HG02763 (cell line): ENCODE results near the gene NOL3.

ENCODE experiments used
- ATAC-seq: cut with Tn5 transposase; IDR thresholded peaks from one replicate; pipeline ENCODE4 v1.9.1; 2021; ENCODE audit warnings: mild to moderate bottlenecking, moderate library complexity; ENCODE audit not compliant: unreplicated experiment

The NOL3 gene

DNA sequence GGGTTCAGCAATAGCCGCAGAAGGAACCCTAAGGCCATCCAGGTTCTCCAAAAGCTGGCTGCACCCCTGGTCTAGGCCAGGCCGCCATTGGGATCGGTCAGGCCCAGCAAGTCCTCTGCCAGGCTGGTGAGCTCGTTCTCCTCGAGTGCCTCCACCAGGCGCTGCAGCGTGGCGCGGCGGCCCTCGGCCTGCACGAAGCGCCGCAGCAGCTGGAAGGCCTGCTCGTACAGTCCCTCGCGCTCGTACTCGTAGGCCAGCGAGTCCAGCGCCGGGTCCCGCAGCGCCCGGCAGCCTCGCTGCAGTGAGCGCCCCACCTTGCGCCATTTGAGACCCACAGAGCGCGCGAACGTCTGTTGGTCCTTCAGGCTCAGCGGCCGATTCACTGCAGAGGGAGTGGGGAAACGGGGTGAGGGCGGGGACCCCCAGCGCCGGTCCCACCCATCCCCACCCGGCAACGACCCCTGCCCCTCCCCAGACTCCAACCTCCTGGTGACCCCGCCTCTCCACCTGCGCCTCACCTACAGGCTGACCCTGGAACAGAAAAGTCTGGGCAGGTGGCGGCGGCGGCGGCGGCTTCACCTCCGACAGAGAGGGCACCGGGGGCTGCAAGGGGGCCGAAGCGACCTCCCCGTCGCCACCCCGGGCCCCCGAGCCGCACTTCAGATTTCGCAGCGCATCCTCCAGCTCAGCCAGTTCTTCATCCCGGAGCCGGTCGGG lies 15.6 kb upstream of the NOL3 start:
- no peak for ATAC-seq

GRCh38 chr16:67155295-67156142 lies 14.8 kb upstream of the NOL3 start:
- no peak for ATAC-seq

DNA sequence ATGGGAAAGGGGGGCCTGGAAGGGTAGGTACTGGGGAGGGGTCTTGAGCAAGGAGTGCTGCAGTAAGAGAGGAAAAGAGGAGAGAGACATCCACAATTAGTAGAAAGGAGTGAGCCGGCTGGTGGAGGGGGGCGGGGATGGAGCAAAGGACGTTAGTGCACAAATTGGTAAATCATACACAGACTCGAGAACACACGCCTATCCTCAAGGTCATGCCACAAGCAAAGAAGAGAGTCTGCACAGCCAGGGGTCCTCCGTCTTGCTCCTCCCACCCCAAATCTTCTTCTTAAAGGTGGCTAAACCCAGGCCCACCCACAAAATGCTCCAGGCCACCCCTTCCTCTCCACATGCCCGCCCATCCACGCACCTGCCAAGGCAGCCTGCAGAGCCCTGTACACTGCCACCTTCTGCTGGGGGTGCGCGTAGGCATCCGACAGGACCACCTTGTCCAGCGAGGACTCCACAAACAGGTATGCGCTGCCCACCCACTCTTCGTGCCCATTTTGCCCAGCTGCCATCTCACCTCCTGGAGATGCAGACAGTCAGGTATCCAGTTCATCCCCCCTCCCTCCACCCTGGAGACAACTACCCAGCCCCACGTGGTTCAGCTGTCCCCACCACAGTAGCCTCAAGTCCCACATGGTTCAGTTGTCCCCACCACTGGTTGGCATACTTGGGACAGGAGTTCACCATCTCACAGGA lies 14.0 kb upstream of the NOL3 start:
- no peak for ATAC-seq

GRCh38 chr16:67157106-67157748 lies 13.1 kb upstream of the NOL3 start:
- ATAC-seq: no peak

DNA sequence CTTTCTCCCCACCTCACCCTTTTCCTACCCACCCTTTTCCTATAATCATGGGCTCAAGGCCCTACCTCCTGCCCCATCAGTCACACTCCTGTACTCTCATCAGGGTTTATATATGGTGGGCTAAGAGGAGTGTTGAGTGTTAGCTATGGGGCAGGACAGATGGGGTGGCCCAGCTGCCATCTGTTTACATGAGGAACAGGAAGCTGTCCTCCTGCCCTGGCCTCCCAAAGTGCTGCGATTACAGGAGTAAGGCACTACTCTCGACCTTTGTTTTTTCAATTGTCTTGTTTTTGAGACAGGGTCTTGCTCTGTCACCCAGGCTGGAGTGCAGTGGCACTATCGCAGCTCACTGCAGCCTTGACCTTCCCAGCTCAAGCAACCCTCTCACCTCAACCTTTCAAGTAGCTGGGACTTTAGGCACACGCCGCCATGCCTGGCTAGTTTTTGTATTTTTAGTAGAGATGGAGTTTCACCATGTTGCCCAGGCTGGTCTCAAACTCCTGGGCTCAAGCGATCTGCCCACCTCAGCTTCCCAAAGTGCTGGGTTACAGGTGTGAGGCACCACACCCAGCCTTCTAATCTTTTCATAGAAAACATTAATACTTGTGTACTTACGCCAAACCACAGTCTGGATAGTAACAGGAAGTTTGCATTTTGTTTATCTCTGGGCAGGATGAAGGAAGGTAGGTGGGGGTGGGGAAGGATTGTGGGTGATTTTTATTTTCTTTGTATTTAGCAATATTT lies 12.3 kb upstream of the NOL3 start:
- ATAC-seq: no peak

- peak; percentile 32 for ATAC-seq
Measured at GRCh38 chr16:67158637-67159600, 11.4 kb upstream of the NOL3 start.

DNA sequence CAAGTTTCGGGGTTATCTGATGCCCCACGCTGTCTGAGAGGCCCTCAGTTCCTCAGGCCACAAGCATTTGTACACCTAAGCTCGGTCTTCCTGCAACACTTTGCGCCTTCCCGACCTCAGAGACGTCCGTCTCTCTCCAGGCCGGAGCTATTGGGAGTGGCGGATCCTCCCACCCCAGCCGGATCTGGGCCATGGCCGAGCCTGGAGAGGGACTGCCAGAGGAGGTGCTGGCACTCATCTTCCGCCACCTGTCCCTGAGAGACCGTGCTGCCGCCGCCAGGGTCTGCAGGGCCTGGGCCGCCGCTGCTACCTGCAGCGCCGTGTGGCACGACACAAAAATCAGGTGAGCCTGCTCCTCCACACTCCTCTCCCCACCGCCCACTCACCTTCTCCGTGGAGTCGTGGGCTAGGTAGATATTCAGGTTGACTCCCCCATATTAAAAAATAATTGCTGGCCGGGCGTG lies 8.7 kb upstream of the NOL3 start:
- no peak for ATAC-seq

DNA sequence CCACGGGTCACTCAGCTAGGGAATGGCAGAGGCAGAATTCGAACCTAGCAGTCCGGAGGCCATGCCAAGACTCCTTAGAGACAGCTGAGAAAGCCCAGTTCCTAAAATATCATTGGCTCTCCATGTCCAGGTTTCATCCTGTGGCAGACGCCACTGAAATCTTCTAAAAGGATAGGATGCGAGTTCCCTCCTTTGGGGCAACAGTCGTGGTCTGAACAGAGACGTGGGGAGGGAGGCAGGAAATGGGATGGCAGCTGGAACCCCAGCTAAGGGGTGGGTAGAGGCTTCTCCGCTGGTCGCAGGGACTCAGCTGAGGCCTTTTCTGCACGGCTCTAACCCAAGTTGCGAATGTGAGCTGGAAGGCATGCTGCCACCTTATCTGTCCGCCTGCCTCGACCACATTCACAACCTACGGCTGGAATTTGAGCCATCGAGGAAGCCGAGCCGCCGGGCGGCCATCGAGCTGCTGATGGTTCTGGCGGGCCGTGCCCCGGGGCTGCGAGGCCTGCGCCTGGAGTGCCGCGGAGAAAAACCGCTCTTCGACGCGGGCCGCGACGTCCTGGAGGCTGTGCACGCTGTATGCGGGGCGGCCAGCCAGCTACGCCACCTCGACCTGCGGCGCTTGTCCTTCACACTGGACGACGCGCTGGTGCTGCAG lies 7.7 kb upstream of the NOL3 start:
- no peak for ATAC-seq

GRCh38 chr16:67163164-67163998 lies 7.0 kb upstream of the NOL3 start:
- ATAC-seq: no peak

- no peak for ATAC-seq
Measured at GRCh38 chr16:67163999-67164558, 6.3 kb upstream of the NOL3 start.

- no peak for ATAC-seq
Measured at GRCh38 chr16:67164599-67165061, 5.7 kb upstream of the NOL3 start, which contains the start of gene HSF4. Gene HSF4 (plus strand): TSS chr16:67164745. CDS start chr16:67164812, 67 bp downstream.

- no peak for ATAC-seq
Measured at GRCh38 chr16:67165121-67166078, 4.9 kb upstream of the NOL3 start.

GRCh38 chr16:67166110-67166547 lies 4.2 kb upstream of the NOL3 start:
- ATAC-seq: no peak

DNA sequence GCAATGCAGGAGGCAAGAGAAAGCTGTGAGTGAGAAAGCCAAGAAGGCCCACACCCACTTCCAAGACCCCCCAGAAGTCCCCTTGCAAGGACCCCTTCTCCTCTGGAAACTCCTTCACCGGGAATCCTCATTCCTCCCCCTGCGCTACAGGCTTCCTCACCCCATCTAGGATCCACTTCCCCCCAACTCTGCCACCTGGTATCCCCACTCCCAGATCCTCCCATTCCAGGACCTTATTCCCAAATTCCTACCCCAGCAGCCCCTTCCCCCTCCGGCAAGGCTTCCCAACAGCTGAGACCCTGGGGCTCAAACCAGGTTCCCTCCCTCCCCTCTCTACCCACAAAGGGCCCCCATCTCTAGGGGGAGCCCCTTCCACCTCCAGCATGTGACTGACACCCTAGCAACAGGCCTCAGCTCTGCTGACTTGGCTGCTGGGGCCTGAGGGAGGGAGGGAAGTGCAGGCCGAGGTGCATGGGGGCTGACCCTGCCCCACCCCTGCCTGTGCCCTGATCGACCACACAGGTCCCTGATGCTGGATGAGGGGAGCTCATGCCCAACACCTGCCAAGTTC lies 3.7 kb upstream of the NOL3 start:
- ATAC-seq: no peak

GRCh38 chr16:67167588-67167987 lies 2.8 kb upstream of the NOL3 start:
- no peak for ATAC-seq

GRCh38 chr16:67169011-67169451 lies 1.3 kb upstream of the NOL3 start:
- no peak for ATAC-seq
